Measurements from ENCODE around the gene CAMK1D.

DNA sequence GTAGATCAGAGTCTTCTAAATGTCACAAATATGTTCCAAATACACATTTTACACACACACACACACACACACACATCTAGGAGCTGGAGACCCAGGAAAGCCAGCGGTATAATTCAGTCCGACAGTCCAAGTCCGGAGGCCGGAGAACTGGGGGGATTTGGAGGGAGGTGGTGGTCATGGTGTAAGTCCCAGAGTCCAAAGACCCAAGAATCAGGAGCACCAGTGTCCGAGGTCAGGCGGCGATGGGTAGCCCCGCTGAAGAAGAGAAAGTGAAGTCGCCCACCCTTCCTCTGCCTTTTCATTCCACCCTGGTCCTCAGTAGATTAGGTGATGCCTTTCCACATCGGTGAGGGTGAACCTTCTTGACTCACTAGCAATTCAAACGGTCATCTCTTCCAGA, 154.8 kb downstream of the CAMK1D start:
- TF ChIP-seq TCF4 (CRISPR knock-in tag; IDR thresholded peaks at IDR 0.05; ENCODE audit: borderline replicate concordance) (no peak), TOX (CRISPR knock-in tag; IDR thresholded peaks at IDR 0.05; ENCODE audit: borderline replicate concordance) (no peak), ZFP3 (CRISPR knock-in tag; IDR thresholded peaks at IDR 0.05) (no peak), ZNF8 (CRISPR knock-in tag; IDR thresholded peaks at IDR 0.05) (no peak), ARNTL (CRISPR knock-in tag; IDR thresholded peaks at IDR 0.05; ENCODE audit: borderline replicate concordance, low read depth) (no peak), ESRRG (CRISPR knock-in tag; IDR thresholded peaks at IDR 0.05) (no peak), GLIS3 (CRISPR knock-in tag; IDR thresholded peaks at IDR 0.05) (no peak), ISL1 (CRISPR knock-in tag; IDR thresholded peaks at IDR 0.05) (no peak), CREB5 (CRISPR knock-in tag; IDR thresholded peaks at IDR 0.05; ENCODE audit: low read depth) (no peak), SNAI2 (CRISPR knock-in tag; IDR thresholded peaks at IDR 0.05) (no peak), CSRNP3 (CRISPR knock-in tag; IDR thresholded peaks at IDR 0.05) (no peak), BACH2 (CRISPR knock-in tag; IDR thresholded peaks at IDR 0.05; ENCODE audit: borderline replicate concordance) (no peak), PPARA (CRISPR knock-in tag; IDR thresholded peaks at IDR 0.05; ENCODE audit: borderline replicate concordance) (no peak)
- TF ChIP-seq, protein P1, sequence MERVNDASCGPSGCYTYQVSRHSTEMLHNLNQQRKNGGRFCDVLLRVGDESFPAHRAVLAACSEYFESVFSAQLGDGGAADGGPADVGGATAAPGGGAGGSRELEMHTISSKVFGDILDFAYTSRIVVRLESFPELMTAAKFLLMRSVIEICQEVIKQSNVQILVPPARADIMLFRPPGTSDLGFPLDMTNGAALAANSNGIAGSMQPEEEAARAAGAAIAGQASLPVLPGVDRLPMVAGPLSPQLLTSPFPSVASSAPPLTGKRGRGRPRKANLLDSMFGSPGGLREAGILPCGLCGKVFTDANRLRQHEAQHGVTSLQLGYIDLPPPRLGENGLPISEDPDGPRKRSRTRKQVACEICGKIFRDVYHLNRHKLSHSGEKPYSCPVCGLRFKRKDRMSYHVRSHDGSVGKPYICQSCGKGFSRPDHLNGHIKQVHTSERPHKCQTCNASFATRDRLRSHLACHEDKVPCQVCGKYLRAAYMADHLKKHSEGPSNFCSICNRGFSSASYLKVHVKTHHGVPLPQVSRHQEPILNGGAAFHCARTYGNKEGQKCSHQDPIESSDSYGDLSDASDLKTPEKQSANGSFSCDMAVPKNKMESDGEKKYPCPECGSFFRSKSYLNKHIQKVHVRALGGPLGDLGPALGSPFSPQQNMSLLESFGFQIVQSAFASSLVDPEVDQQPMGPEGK (CRISPR knock-in tag; IDR thresholded peaks at IDR 0.05; ENCODE audit: borderline replicate concordance) = no peak

All from SK-N-SH treated with all-trans-retinoic acid at 6 μM for 48 hours (cell line).